ENCODE results near the gene CEACAM8.
"Not testable (repeated sequence)": the region's sequence is repeated elsewhere in the genome, so short reads cannot be mapped to it uniquely, and the experiment has no call there.

The CEACAM8 gene

DNA sequence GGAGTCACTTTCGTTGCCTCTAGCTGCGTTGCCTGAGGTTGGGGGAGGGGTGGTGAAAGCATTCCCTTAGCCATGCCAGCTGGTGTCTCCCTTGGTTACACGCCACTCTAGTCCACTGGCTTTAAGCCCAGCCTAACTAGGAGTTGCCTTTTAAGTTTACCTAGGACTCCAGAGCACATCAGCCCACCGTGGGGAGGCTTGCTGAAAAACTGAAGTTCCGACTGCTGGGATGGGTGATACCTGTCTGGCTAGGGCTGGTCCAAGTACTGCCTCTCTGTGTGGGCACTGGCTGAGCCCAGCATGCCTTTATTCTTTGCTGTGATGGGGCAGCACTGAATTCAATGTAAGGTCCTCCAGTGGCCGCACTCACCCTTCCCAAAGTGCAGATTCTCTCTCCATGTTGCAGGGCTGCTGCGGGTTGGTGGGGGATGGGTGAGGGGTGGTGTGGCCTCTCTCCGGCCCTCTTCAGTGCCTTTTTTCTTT lies 54.6 kb downstream of the CEACAM8 start:
- no peaks in the 10 kb centered on the region for H3K9me3 Mint-ChIP-seq
- no peak overlapping the region for H3K27ac Mint-ChIP-seq
- no peaks in the 10 kb centered on the region for H3K36me3 Mint-ChIP-seq (ENCODE audit: low read depth)
- no peaks in the 10 kb centered on the region for H3K4me1 Mint-ChIP-seq
- no peak for ATAC-seq
- no peak overlapping the region for H3K4me3 Mint-ChIP-seq
- no peaks in the 10 kb centered on the region for H3K27me3 Mint-ChIP-seq
- DNase-seq, result no peak

DNA sequence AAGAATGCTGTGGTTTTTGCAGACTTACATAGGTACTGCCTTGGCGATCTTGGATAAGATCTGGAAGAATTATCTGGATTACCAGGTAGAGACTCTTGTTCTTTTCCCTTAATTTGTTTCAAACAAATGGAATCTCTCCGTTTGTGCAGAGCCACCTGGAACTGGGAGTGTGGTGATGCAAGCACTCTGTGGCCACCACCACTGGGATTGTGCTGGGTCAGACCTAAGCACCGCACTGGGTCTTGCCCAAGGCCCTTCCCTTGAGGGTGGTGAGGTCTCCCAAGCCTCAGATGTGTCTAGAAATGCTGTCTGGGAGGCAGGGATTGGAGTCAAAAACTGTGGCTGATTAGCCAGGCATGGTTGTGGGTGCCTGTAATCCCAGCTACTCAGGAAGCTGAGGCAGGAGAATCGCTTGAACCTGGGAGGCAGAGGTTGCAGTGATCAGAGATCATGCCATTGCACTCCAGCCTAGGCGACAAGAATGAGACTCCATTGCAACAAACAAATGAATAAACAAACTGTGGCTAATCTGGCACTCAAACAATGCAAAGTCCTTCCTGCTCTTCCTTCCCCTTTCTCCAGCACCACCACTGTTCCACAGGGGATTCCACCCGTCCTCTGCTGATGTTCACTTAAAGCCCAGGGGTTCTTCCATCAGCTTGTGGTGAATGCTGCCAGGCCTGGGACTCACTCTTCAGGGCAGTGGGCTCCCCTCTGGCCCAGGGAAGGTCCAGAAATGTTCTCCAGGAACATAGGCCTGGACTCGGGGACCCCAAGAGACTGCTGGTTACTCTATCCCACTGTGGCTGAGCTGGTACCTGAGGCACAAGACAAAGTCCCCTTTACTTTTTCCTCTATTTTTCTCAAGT lies 55.6 kb downstream of the CEACAM8 start:
- DNase-seq (no peak), ATAC-seq (no peak)
- no peak overlapping the region for H3K4me3 Mint-ChIP-seq
- H3K4me1 Mint-ChIP-seq, result no peaks in the 10 kb centered on the region
- no peaks in the 10 kb centered on the region for H3K36me3 Mint-ChIP-seq (ENCODE audit: low read depth)
- H3K27ac Mint-ChIP-seq, result no peak overlapping the region
- H3K9me3 Mint-ChIP-seq, result no peaks in the 10 kb centered on the region
- no peaks in the 10 kb centered on the region for H3K27me3 Mint-ChIP-seq

DNA sequence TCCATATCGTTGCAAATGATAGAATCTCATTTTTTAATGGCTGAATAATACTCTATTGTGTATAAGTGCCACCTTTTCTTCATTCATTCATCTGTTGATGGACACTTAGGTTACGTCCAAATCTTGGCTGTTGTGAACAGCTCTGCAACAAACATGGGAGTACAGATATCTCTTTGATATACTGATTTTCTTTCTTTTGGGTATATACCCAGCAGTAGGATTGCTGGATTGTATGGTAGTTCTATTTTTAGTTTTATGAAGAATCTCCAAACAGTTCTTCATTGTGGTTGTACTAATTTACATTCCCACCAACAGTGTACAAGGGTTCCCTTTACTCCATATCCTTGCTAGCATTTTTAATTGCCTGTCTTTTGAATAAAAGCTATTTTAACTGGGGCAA lies 59.4 kb downstream of the CEACAM8 start:
- H3K27ac Mint-ChIP-seq; H3K4me3 Mint-ChIP-seq; H3K36me3 Mint-ChIP-seq (ENCODE audit: low read depth); H3K9me3 Mint-ChIP-seq; ATAC-seq; DNase-seq; H3K27me3 Mint-ChIP-seq; H3K4me1 Mint-ChIP-seq: not testable (repeated sequence)

DNA sequence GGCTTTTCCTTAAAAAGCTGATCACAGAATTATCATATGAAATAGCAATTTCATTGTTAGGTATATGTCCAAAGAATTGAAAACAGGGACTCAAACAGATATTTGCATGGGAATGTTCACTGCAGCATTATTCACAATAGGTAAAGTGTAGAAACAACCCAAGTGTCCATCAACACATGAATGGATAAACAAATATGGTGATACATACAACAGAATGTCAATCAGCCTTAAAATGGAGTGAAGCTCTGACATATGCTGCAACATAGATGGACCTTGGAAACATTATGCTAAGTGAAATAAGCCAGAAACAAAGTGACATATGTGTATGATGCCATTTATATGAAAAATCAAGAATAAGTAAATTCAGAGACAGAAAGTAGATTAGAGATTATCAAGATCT lies 60.3 kb downstream of the CEACAM8 start:
- no peak for ATAC-seq
- Mint-ChIP-seq H3K27ac (no peak overlapping the region), H3K27me3 (no peaks in the 10 kb centered on the region), H3K9me3 (no peaks in the 10 kb centered on the region), H3K4me1 (peaks cover 2% of the 10 kb centered on the region), H3K36me3 (ENCODE audit: low read depth) (no peaks in the 10 kb centered on the region), H3K4me3 (no peak overlapping the region)
- no peak for DNase-seq

DNA sequence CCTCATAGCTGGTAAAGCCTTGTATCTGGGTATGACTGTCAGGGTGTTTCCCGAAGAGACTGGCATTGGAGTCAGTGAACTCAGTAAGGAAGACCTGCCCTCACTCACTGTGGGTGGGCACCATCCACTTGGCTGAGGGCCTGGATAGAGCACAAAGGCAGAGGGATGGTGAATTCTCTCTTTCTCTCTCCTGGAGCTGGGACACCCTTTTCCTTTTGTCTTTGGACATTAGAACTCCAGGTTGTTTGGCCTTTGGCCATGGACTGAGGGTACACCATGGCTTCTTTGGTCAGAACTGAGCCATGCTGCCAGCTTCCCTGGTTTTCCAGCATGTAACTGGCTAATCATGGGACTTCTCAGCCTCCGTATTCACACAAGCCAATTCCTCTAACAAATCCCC lies 61.8 kb downstream of the CEACAM8 start:
- no peak for DNase-seq
- ATAC-seq, result no peak
- H3K27ac Mint-ChIP-seq, result no peak overlapping the region
- H3K4me1 Mint-ChIP-seq, result peaks cover 17% of the 10 kb centered on the region
- no peaks in the 10 kb centered on the region for H3K27me3 Mint-ChIP-seq
- H3K4me3 Mint-ChIP-seq, result no peak overlapping the region
- H3K9me3 Mint-ChIP-seq, result no peaks in the 10 kb centered on the region
- H3K36me3 Mint-ChIP-seq (ENCODE audit: low read depth), result no peaks in the 10 kb centered on the region

DNA sequence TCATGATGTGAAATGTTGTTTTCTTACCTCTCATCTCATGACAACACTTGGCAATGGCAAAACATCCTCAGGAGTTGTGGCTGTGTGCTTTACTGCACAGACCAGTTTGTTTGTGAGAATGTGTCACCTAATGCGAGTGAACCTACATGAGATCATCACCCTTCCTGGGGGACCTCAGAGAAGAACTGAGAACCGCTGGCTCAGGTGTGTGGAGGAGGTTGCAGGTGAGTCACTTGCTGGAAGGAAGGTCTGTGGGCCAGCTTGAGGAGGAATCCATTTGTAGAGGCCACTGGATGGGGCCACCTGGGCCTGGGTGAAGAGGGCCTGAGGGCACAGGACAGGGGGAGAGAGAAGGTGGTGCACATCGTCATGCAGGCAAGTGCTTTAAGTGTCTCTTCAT lies 63.4 kb downstream of the CEACAM8 start:
- Mint-ChIP-seq H3K36me3 (ENCODE audit: low read depth) (no peaks in the 10 kb centered on the region), H3K9me3 (no peaks in the 10 kb centered on the region), H3K27ac (no peak overlapping the region), H3K27me3 (no peaks in the 10 kb centered on the region), H3K4me1 (peaks cover 22% of the 10 kb centered on the region), H3K4me3 (no peak overlapping the region)
- ATAC-seq (no peak), DNase-seq (no peak)

Data from activated naive CD8-positive, alpha-beta T cell treated with anti-CD3 and anti-CD28 coated beads, Interleukin-2, amount 50 U/mL, for 24 hours (primary cell).